GM19455 (cell line): ENCODE measurements around the gene RBM15.

Source experiments
- ATAC-seq: cut with Tn5 transposase; IDR thresholded peaks from one replicate; pipeline ENCODE4 v1.9.1; 2021; ENCODE audit not compliant: unreplicated experiment

Gene RBM15

GRCh38 chr1:110338886-110339406 lies at the start of gene RBM15:
Gene RBM15 (plus strand): TSS chr1:110339377. CDS start chr1:110339406, 29 bp downstream.
- peak; percentile 73 for ATAC-seq

- ATAC-seq, result no peak
These were observed 47.7 kb upstream of the RBM15 start for GRCh38 chr1:110291241-110292030.

GRCh38 chr1:110292031-110292741 lies 47.0 kb upstream of the RBM15 start:
- no peak for ATAC-seq

- ATAC-seq, result no peak
These were observed 45.5 kb upstream of the RBM15 start for GRCh38 chr1:110293601-110294104.

- ATAC-seq, result no peak
These were observed 44.9 kb upstream of the RBM15 start for GRCh38 chr1:110294308-110294707.

- ATAC-seq, result no peak
These were observed 40.2 kb upstream of the RBM15 start for GRCh38 chr1:110298991-110299390.

- no peak for ATAC-seq
These were observed 38.6 kb upstream of the RBM15 start for GRCh38 chr1:110300412-110301085.

- ATAC-seq, result no peak
These were observed 36.3 kb upstream of the RBM15 start for GRCh38 chr1:110302836-110303235.

GRCh38 chr1:110305900-110306420 lies 33.2 kb upstream of the RBM15 start:
- ATAC-seq, result no peak

- no peak for ATAC-seq
These were observed 31.8 kb upstream of the RBM15 start for GRCh38 chr1:110307239-110307974.

- no peak for ATAC-seq
These were observed 30.9 kb upstream of the RBM15 start for GRCh38 chr1:110308247-110308646.

- ATAC-seq, result no peak
These were observed 30.0 kb upstream of the RBM15 start for GRCh38 chr1:110309139-110309538.

GRCh38 chr1:110309767-110310166 lies 29.4 kb upstream of the RBM15 start:
- no peak for ATAC-seq

- ATAC-seq, result no peak
These were observed 28.9 kb upstream of the RBM15 start for GRCh38 chr1:110310300-110310699.

- ATAC-seq, result no peak
These were observed 26.7 kb upstream of the RBM15 start for GRCh38 chr1:110312188-110313121.

GRCh38 chr1:110316735-110317134 lies 22.4 kb upstream of the RBM15 start:
- no peak for ATAC-seq

- ATAC-seq, result no peak
These were observed 21.1 kb upstream of the RBM15 start for GRCh38 chr1:110318046-110318445.

- ATAC-seq, result no peak
These were observed 19.6 kb upstream of the RBM15 start for GRCh38 chr1:110319332-110320167.

- ATAC-seq, result no peak
These were observed 19.0 kb upstream of the RBM15 start for GRCh38 chr1:110320168-110320518.
